Measurements from ENCODE around the gene SYTL2.

The SYTL2 gene

DNA sequence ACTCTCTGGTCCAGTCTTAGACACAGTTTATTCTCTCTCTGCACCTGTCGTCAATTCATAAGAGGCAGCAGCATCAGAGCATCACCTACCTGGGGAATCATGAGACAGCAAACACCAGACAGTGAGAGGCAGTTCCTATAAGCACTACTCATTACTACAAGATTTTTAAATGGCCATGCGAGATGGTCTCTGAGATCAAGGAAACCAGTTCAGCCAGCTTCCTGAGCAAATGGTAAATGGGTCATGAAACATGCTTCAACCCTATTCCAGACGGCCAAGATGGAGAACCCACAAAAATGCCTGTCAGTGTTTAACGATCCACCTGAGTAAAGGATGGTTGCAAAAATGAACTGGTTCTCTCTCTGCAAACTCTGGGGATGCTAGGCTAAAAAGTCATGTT, 52.9 kb downstream of the SYTL2 start:
- DNase-seq: no peak

- DNase-seq: peak; percentile 72
These were observed 54.3 kb downstream of the SYTL2 start for GRCh38 chr11:85756401-85757200.

GRCh38 chr11:85755701-85756100, 55.2 kb downstream of the SYTL2 start:
- DNase-seq: no peak

GRCh38 chr11:85755285-85755684, 55.7 kb downstream of the SYTL2 start:
- no peak for DNase-seq

GRCh38 chr11:85752890-85753581, 57.9 kb downstream of the SYTL2 start:
- peak; percentile 98 for DNase-seq

- DNase-seq: no peak
These were observed 58.6 kb downstream of the SYTL2 start for GRCh38 chr11:85752201-85752889.

DNA sequence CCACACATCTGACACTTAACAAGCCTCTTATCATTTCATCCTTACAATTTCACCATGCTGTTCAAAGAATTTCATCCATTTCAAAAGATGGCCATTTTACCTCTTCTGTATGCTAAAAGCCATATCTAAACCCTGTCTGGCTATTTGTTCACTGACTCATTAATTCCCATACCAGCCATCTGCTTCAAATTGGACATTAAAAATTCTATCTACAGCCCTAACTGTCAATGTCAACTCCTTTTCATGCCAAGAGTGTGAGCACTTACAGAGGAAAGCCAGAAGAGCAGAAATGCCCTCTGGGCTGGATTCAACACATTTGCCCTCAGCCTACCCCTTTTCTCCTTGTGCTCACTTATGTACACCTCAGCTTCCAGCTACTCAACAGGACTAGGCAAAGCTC, 59.2 kb downstream of the SYTL2 start:
- DNase-seq: no peak

DNA sequence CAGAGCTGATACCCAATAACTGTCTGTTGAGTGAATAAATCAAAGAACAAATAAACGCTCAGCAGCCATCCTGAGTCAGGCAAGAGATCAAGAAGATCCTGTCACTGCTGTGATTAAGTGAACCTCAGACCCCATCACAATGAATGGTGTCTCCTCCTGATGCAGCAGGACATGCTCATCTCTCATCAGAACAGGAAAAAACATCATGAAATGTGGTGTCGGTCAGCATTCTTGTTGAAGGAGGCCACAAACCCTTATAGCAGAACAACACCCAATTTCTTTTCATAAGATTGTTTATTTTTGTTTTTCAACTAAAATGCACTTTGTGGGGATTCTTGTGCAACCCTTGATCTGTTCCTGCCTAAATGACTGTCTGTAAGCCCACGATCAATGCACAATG, 60.3 kb downstream of the SYTL2 start:
- peak; percentile 69 for DNase-seq

DNA sequence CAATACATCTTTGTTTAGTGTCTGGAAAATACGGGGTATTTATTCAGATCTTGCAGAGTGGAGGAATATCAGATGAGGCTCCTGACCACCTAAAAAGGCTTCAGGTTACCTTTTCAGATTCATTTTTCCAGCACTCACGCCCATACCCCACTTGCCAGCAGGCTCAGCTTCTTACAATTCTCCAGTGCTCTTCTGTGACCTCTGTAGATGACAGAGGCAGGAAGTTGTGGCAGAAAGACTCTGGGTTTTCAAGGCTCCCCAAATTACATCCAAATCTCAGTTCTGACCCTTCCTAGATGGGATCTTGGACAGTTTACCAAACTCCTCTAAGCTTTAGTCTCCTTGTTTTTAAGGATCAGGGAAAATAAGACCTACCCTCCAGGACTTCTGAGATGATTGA, 61.1 kb downstream of the SYTL2 start:
- DNase-seq: no peak

GRCh38 chr11:85749287-85749834, 61.6 kb downstream of the SYTL2 start:
- no peak for DNase-seq

DNA sequence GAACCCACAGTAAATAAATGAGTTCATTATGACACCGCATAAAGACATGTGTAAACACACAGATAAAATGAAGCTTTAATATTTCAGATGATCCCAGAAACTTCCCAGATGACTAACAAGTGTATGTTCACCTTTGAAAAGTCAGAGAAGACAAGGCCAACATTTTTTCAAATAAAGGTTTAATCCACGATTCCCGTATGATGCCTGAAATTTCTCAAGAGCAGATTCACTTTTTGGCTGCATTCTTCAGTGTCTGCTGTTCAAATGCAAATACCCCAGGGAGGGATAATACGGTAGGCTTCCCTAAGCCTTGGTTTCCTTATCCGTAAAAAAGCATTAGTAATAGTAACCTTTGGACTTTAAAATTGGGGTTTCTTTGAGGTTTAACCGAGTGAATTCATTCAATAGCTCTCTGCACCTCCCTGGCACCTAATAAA, 62.5 kb downstream of the SYTL2 start:
- DNase-seq: no peak

DNA sequence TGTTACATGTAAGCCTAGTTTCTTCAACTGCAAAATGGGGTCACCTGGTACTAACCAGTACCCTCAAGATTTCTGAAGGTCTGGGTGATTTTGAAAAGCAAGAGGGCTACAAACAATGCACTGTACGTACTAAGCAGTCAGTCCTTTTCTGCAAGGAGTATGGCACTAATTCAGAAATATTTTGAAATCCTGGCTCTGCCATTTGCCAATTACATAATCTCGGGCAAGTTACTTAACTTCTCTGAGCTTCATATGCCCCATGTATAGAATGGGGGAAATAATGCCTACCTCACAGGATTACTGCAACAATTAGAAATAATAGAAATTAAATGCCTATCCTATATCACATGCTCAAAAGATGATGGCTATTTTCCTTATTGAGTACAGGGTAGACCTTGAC, 64.3 kb downstream of the SYTL2 start:
- no peak for DNase-seq

DNA sequence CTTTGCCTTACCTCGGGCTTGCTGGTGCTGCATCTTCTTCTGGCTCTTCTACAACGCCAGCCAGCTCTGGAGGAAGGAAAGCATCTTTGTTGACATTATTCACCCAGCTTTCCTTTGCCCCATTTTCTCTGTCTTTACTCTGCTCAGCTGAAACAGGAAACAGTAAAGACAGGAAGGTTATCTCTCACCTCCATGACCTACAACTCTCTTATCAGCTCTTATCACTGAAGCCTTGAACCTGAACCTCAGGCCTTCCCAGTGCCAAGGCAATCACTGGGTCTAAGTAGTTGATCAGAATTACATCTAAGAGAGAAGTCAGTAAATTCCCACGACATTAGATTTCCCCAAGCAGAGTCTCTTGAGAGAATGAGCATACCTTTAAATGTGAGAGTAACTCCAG, 65.3 kb downstream of the SYTL2 start:
- no peak for DNase-seq

DNA sequence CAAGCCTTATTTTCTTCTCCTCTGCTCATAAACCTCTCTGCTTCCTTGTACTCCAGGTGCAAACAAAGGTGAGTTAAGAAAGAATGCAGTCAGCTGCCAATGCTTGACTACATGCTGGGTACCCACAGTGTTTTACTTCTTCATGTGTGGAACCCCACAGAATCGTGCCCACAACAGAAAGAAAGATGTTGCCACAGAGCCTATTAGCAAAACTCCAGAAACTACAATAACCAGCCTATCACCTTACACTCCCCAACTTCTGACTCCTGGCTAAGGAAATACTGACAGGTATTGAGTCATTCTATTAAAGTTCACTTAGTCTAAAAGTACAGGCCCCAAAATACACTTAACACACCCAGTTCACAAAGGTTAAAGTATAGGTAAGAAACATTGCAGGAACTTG, 68.1 kb downstream of the SYTL2 start:
- no peak for DNase-seq

- no peak for DNase-seq
These were observed 68.6 kb downstream of the SYTL2 start for GRCh38 chr11:85742348-85742747.

- DNase-seq: no peak
These were observed 70.2 kb downstream of the SYTL2 start for GRCh38 chr11:85740481-85741400.

GRCh38 chr11:85737738-85738137, 73.2 kb downstream of the SYTL2 start:
- no peak for DNase-seq

DNA sequence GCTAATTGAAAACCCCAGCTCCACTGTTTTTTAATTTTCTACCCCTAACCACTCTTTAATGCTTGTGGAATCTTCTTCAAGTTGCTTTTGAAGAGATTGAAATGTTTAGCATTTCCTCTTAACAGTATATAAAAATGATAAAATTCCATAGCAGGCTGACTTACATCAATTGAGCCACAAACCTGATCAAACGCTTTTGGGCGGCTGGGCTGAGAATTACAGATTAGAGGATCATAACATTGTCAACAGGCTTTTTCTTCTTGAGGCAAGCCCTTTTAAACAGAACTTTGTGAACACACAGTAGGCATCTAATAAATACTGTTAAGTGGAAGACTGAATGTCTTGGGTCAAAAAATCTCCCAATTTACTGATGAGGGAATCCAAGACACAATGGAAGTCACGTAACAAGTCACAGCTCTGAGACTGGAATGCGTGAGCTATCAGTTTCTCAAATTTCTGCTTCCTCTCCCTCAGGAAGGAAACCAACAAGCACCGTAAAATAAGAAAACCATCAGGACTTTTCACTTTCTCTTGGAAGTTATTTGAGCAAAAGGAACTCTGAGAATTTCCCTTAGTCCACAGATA, 75.0 kb downstream of the SYTL2 start:
- no peak for DNase-seq

DNA sequence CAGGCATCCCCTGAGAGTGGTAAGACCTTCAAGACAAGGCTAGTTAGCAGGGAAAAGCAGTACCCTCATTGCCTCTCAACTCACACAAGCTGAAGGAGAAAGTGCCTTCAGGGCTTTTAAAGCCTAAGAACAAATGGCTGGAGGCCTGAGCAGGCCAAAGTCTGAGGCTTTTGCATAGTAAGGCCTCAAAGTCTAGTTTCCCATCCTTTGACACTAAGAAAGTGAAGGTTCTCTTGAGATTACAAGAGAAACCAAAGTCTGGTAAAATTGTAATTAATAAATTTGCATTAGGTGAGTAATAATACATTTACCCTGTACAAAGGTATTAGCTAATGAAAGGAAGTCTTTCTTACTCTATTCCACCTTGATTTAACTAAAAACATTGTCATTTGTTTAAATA, 78.0 kb downstream of the SYTL2 start:
- no peak for DNase-seq

- DNase-seq: no peak
These were observed 84.6 kb downstream of the SYTL2 start for GRCh38 chr11:85726381-85726780.

DNA sequence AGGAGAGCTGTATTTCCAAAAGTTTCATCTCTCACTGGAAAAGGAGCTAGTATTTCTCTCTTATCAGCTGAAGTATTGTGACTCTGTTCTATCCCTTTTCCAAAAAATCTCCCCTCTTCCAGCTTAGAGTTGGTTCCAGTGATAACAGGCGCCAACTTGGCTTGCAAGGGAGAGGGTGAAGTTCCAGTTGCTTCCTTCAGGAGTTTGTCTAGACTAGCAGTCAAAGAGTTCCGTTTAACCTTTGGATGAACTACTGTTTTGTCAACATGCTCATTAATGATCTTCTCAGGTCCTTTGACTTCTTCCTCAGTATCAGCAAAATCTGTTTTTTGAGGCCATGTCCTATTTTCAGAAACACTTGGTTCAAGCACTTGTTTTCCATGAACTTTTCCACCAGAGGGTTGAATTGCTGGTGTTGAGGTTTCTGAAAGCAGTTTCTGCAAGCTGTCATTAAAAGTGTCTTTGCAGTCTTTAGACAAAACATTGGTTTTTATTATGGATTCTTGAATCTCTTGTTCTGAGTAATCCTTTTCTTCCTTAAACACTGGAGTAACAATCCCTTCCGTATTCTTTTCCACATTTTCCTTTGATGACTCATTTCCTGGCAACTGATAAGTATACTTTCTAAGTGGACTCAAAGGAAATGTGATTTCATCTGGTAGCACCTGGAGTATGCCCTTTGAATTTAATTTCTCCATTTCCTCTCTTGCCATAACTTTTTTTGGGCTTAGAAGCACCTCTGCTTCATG, 85.3 kb downstream of the SYTL2 start:
- no peak for DNase-seq
